ENCODE data around the gene TNFRSF1B.

GRCh38 chr1:12206792-12207424, 40.1 kb downstream of the TNFRSF1B start:
- no peak for TF ChIP-seq CTCF (conservative IDR thresholded peaks at IDR 0.05 in 1 of 2, IDR thresholded peaks at IDR 0.05 in 1 of 2; ENCODE audit: extremely low read depth in 1 of 2, insufficient read depth in 1 of 2, low read depth in 1 of 2, low read length in 2 of 2)
- TF ChIP-seq EZH2 (IDR thresholded peaks at IDR 0.05; ENCODE audit: borderline replicate concordance, low read length): no peak
